NCI-H1417 (cell line): ENCODE measurements around the gene GAB3.
A peak's percentile ranks its signal among the peaks of the same experiment; 100 is the strongest.

Experiments
- DNase-seq, 3 experiments: peaks; one replicate each; lab custom pipeline; 2025; lab: John Stamatoyannopoulos, UW

Gene GAB3

DNA sequence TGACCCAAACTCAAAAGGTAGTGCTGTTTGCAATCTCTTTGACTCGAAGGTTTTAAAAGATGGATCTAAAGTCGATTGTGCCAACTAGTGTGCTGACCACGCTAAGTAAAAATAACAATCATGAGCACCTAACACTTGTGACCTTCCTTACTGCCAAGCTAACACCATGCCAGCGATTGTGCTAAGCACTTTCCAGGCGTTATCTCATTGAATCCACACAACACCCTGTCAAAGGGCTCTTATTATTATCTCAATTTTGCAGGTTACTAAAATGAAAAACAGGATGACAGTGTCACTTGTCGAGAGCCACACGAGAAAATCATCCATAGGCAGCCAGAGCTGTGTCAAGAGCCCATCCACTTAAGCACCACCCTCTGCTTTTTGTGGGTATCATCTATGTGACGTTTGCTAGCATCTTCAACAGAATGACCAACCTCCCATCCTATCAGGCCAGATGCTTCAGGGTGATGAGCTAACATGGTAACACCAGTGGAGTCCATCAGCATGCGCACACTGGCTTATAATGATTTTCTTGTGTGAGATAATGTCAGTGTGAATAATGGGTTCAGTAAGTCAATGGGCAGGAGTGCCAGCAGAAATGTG, 893 bp upstream of the GAB3 start:
- DNase-seq, result peak in 1 of 3 experiments; percentile 31

DNA sequence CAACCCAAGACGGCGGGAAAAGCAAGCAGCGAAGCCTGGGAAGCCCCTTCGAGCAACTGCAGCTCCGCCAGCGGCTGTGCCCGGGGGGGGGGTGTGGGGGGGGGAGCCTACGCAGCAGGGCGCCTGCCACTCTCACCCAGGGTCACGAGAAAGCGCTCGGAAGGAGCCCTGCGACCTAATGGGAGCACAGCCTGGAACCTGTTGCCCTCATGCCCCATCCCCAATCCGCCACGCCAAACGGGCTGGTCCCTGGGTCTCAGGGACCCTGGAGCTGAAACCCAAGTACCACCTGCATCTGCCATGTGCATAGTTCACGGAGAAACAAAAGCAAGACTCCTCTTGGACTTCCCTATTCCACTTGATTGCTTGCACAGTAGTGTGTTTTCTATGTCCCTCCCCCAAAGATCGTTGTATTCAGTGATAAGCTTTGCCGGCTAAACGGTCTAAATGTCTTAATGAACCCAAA, 359 bp upstream of the GAB3 start:
- DNase-seq, result peak in 2 of 3 experiments; percentile 24 to 46

DNA sequence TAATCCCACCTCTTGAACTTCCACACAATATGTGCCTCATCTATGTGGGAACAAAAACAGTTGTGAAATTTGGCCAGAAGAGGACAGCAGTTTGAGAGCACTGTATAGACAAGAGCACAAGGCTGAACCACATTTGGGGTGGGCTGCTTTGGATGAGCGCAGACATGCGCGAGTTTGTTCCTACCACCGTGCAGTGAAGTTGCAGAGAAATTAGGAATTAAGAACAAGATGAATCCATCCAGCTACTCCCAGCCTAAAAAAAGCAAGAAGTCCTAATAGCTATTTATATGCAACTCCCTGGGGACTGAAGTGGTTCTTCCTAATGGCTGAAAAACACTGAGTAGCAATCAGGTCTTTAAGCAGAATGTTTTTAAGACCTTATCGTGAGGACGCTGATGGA, 1.0 kb downstream of the GAB3 start:
- peak in 2 of 3 experiments; percentile 32 to 64 for DNase-seq

DNA sequence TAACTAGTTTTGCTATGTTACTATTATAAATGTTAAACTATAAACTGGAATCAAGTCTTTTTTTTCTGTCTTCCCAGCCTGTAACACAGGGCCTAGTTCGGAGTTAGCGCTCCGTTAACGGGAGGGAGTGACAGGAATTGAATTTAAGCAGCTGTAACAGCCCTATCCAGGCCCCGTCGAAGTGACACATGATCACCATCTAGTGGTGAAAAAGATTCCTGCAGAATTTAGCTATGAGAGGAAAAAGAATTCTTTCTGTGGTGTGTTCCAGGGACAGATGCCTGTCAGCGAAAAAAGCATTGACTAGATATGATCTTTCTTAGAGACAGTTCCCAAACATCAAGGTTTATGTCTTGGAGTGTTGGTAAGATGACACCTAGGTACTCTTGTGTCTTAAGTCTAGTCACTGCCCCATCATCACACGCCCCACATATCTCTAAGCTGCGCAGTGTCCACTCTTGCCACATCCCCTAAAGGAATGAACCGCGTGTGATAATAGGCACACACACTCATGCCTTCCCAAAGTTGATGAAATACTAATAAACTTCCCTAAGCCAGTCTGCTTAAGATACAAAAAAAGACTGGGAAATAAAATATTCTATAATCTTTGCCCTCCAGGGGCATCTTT, 2.1 kb downstream of the GAB3 start:
- peak; percentile 50 to 90 (median 79) for DNase-seq

DNA sequence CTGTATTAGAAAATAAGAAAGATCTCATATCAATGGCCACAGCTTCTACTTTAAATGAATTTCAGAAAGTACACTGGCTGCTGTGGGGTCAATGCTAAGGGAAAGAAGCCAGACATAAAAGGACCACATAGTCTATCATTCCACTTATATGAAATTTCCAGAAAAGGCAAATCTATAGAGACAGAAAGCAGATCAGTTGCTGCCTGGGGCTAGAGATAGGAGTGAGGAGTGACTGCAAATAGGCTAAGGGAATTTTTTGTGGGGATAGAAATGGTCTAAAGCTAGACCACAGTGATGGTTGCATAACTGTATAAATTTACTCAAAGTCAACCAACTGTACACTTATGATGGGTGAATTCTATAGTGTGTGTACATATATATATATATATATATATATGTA, 8.3 kb downstream of the GAB3 start:
- DNase-seq, result no peak

DNA sequence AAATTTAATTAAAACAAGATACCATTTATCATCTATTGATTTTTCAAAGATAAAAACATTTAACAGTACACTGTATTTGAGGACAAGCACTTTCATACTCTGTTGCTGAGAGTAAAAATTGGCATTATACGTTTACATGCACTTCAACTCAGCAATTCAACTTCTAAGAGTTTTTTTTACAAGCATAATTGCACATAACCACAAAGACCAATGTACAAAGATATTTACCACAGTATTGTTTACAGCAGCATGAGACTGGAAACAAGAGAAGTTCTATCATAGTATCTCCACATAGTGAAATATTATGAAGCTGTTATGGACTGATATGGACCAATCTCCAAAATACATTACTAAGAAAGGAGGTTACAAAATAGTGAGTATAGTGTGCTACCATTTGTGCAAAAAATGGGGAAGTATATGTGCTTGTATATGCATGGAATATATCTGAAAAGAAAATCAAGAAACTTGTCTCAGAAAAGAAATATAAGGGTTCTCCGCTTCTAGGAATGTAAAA, 10.9 kb downstream of the GAB3 start:
- DNase-seq, result no peak

DNA sequence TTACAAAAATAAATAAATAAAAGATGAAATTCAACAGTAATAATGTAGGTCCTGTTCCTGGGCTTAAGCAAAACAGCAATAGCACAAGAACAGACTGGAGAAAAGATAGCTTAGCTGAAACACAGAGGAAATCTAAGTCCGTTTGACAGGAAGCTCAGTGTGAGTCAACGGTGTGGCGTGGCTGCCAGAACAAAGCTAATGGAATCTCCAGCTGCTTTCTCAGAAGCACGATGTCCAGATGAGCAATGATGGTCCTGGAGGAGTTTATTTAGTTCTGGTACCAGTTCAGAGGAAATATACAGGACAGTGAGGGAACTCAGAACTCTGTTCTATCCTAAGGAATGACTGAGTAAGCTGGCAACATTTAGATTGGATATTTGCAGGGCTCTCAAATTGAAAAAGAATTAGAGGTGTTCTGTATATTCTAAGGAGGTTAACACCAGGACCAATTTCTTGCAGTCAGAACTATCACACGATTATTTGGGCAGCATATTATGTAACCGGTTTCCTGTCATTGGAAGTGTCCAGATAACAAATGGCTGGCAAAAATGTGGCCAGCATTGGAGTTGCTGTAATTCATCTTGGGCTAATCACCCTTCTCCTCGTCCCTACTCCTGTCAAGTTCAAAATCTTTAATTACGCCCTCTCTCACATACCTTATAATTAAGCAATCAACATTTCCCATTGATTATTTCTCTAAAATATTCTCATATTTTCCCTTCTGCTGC, 12.7 kb downstream of the GAB3 start:
- peak in 1 of 3 experiments; percentile 7 for DNase-seq

DNA sequence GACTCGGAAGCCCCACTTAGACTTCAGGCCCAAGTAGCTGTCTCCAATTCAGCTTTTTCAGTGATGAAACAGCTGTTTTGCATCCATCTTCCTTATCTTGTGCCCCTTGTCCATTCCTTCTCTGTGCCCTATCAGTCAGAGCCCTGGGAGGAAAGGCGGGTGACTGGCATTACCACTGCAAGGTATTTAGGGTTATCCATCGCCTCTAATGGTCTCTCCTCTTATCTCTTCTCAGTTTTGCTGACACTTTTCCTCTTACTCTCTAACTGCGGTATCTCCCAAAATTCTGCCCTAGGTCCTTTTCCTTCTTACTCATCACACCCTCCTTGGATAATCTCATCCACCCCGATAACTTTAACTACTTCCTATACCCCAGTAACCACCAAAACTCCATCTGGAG, 13.7 kb downstream of the GAB3 start:
- DNase-seq, result no peak

DNA sequence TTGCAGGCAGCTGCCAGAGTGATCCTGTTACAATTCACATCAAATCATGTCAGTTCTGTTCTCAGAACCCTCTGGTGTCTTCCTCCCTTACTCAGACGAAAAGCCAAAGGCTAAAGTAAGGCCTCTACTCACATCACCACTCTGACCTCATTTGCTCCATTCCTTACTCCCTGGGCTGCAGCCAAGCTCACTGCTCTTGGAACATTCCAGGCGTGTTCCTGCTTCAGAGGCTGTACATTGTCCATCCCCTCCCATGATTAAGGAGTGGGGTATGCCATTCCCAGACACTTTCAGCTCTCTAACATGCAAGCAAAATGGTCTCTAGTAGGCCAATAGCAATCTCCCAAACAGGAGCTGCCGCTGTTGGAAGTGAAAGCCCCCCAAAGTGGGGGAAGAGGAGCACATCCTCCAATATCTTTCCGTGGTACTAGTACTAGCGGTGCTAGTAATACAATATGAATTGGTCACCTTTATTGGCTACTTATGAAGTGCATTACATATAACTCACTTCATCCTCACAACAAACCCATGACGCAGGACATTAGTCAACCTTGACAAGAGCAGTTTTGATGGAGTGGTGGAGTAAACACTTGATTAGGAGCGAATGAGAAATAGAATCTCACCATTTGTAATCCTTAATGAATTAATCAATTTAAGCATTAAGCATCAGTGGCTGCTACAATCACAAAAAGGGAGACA, 15.0 kb downstream of the GAB3 start:
- DNase-seq, result no peak

DNA sequence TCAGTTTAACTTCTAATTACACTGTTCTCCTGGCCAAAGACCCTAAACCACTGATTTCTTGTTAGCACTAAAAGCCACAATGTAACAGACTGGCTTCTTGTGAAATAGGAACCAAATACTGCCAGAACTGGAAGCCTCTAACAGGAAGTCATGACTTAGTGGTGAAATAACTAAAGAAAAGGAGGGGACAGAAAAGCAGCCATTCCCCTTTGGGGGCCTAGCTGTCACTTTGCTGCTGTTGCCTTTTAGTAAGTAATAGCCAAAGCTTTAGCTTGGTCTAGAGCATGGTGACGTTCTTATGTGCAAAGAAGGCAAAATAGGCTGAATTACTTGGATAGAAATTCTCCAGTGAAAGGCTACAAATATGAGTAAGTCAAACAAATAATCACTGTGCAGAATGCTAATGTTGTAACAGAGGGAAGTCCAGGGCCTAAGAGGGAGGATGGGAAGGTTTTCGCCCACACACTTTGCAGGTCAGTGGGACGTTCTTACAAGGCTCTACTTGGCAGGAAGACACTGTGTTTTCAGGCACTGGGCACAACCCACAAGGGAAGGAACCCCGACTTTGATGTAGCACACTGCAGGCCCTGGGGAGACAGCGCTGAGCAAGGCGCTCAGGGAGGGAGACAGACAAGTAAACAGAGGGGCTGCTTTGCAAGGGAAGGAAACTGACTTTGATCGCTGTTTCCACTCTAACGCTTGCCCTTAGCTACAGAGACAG, 16.7 kb downstream of the GAB3 start:
- no peak for DNase-seq

DNA sequence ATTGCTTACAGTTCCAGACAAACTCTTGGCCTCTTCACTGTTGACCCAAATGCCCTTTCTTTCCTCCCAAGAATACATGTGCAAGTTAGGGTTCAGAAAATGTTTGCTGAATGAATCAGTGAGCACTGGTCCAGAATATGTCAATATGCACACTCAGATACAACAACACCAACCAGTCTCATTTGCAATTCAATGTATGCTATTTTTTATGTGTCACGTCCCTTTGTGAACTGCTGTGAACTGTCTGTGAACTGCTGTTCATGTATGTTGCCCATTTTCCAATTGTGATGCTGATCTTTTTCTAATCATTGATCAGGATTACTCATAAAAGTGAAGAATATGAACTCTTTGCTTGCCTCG, 17.8 kb downstream of the GAB3 start:
- no peak for DNase-seq

DNA sequence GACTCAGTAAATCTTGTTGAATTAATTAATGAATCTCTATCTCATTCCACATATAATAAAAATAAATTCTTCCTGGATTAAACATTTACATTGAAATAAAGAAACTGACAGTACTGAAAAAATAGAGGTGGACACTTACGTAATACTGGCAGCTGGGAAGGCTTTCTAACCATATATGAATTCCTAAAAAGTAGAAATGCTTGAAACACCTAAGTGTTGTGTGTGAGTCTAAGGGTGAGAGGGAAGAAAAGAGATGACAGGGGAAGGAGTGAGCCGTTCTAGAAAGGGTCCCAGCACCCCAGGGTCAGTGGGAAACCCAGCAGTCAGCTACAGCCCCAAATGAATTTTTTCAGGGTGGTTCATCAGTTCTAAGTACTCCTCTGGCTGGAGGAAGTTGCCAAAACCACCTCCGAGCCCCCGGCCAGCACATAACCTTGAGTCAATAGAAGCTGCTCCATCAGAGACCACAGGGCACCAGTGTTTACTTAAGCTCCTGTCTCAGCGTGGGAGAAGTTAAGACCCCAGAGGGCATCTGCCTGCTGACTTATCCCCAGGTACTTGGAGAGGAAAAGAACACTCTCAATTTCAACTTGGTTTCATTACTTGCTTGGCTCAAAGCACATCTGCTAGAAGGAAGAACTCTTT, 18.3 kb downstream of the GAB3 start:
- no peak for DNase-seq

DNA sequence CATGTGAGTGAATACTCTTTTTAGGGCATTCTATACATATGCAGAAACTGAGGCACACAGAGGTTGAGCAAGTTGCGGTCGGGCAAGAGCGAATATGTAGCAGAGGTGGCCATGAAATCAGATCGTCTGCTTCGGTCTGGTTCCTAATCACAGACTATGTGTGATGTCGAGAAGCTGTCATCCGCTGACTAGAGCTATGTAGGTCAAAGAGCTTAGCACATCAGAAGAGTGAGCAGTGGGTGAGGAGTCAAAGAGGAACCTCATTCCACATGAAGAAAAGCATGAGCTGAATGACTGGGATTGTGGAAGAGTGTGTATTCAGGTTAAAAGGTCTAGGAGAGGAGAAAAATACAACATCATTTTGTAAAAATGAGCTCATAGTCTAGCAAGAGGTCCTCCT, 19.0 kb downstream of the GAB3 start:
- no peak for DNase-seq

DNA sequence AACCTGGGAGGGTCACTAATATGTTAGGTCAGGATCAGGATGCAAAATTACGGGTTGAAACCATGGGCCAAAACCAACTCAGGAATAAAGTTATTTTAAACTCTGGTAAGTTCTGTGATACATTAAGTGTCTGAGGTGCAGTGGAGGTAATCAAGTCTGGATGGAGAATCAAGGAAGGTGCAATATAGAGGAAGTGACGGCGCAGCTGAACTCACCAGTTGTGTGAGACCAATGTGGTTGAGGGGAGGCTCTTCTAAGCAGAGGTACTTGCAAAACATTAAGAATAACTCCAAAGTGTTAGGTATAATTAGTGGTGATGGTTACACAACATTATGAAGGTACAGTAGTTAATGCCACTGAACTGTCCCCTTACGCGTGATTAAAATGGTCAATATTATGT, 19.7 kb downstream of the GAB3 start:
- no peak for DNase-seq

DNA sequence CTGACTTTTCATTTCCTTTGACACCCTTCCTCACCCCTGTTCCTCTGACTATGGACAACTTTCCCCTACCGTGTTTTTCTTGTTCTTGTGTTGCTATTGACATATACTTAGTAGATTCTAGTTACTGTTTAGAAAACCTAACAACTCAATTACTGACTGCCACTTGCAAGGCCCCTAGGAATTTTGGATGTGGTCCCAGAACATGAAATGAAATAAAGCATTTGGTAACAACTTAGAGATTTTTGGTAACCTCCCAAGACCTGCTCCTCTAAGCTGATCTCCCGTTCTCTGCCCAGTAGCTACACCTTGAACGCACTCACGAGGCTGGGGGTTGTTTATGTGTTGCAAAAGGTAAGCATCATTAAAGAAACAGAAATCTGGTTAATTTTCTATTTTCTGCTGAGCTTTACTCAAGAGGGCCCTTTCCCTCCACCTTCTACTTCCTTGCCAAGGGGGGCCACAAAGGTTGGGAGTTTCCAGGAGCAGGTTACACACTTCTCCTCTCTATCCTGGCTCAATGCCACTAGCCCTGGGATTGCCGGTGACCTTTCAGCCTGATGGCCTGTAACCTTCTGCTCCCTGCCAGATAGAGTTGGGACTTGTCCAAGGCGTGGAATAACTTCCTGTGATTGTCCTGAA, 20.5 kb downstream of the GAB3 start:
- no peak for DNase-seq

DNA sequence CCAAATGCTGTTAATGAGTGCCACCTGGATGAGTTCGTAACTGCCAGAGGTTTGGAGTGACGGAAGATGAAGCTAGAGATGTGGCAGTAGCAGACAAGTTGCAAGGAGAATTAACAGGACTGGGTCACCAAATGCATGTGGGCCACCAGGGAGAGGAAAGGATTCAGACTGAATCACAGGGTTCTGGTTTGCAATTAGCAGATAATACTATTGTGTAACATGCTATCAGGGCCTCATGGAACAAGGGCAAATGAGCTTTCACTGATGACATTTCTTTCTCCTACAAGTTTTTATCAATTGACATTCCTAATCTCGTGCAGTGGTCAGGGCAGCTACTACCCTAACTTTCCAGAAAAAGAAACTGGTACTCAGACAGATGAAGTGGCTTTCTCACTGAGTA, 21.4 kb downstream of the GAB3 start:
- DNase-seq, result no peak

DNA sequence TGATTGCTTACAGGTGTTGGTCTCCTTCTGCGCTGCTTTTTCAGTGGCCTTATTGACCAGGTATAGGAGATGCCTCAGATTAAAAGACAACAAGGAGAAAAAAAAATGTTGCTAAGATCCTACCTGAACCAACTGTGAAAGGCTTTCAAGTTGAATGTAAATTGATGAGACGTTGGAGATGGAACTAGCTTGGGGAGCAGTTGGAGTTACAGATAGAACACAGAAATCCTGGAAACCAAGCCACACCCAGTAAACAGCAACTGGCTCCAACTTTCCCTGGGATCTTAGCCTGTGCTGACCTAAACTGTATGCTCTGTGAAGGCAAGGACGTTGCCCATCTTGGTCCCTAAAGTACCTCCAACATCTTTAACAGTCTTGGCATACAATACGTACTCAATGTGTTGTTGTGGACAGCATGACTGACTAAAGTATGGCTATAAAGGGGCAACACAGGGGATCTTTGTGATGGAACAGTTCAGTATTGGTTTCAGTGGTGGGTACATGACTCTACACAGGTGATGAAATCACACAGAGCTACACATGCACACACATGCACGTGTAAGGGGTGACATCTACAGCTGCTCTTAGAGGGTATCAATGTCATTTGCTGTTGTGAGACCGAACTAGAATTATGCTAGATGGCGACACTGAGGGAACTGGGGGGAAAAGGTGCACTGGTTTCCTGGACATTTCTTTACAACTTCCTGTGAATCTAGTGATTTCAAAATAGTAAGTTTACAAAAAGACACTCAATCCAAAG, 22.3 kb downstream of the GAB3 start:
- no peak for DNase-seq

DNA sequence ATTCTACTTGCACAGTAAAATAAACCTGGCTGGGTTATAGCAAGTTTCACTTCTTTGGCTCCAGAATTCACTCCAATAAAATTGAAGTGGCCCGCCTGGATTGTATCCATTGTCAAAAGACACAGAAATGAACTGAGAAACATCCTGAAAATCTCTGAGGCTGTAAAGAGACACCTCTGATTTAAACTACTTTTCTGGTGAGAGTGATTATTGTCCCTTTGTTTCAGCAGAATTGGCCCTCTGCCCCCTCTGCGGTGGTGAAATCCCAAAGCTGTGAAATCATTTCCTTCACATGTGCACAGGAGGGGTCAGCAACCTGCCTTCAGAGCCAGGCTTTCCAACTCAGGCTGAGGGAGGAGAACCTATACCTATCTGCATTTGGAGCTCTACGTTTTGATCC, 23.0 kb downstream of the GAB3 start:
- DNase-seq, result no peak

DNA sequence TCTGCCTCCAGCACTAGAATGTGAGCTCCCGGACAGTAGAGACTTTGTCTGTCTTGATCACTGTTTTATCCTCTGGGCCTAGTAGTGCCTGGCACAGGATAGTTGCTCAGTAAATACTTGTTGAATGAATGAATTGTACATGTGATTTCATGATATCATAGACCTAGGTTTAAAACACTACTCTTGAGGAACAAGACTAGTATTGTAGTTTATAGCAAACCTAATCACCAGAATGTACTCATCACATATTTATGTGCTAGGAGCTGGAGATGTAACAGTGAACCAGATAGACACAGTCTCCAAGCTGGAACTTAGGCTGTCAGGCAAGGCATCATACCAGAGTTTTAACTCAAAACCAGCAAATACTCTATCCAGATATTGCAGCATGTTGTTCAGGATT, 23.5 kb downstream of the GAB3 start:
- DNase-seq, result no peak
